HG02571 (cell line): ENCODE results near the gene ALG8.
"Not testable (repeated sequence)": the region's sequence is repeated elsewhere in the genome, so short reads cannot be mapped to it uniquely, and the experiment has no call there.

ENCODE experiments used
- ATAC-seq: cut with Tn5 transposase; IDR thresholded peaks from one replicate; pipeline ENCODE4 v1.9.1; 2021; ENCODE audit warnings: mild to moderate bottlenecking, moderate library complexity; ENCODE audit not compliant: unreplicated experiment

The ALG8 gene

DNA sequence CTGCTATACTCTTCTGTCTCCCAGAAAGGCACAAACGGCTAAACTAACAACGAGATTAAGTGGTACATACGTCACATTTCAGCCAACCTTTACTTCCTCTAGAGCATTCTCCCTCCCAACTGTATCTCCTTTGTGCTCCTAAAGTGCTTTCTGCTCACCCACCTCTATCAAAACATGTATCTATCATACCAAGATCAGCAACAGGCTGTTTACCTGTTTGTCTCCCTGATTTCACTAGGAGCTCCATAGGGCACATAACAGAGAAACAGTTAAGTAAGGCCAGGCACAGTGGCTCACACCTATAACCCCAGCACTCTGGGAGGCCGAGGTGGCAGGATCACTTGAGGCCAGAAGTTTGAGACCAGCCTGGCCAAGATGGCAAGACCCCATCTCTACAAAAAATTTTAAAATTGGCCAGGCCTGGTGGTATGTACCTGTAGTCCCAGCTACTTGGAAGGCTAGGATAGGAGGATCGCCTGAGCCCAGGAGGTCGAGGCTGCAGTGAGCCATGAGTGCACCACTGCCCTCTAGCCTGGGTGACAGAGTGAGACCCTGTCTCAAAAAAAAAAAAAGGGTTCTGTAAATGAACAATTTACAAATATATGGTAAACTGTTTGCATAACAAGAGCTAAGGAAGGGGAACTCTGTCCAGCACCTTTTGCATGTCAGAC lies 62.6 kb downstream of the ALG8 start:
- no peak for ATAC-seq

DNA sequence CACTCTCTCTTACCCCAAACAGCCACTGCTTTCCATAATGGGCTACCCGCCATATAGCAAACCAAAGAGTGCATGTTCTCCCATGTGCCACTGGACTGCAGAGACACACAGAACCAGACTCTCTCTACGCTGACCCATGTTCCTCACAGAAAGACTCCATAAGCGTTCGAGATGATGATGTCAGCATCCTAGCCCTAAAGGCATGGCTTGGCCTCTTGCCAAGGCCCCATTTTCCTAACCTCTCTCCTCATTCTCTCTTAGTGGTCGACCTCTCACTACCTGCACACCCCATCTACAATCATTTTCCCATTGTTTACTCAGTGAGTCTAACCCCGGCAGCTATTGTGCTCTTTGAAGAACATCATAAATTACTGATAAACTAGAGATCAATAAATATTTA lies 64.7 kb downstream of the ALG8 start:
- ATAC-seq: no peak

DNA sequence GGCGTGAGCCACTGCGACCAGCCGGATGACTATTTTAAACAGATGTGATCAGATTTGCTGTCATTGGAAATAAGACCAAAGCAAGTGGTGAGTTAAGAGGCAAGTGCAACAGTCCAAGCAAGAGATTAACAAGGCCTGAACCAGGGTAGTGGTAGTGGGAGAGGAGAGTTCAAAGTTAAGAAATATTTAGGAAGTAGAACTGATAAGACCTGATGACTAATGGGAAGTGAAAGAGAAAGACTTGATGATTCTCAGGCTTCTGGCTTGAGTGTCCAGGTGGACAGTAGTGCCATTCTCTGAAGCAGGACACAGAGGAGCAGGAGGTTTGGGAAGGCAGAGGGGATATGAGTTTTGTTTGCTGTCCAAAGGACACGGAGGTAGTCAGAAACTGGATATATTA lies 67.0 kb downstream of the ALG8 start:
- no peak for ATAC-seq

DNA sequence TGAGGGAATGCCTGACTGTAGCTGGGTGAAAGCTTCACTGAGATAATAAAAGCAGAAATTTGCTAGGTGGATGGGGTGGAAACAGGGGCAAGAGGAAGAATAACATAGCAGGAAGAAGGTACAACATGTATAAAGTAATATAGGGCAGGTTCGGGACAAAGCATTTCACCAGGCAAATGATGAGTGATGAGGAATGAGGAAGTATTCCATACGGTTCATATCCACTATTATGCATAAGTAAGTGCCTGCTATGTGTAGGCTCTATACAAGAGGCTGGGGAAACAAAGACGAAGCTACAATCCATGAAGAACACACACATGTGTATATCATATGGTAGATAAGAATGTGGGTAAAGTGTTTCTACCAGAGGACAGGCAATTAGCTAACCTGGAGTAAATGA lies 67.7 kb downstream of the ALG8 start:
- ATAC-seq: no peak

DNA sequence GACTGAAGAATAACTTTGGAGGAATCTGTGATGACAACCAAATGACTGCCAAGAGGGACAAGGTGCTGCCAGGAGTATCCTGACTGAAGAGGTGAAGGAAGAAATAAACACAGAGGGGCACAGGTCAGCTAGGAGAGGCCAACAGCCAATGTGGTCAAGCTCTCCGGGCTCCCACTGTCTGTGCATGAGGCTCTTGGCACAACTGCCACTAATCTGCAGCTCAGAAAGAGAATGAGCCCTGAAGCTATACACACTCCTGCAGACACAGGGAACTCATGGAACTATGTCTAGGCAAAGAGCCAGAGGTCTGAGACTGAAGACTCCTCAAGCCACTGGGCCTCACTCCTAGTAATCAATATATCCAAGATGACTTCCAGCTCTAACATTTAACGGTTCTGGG lies 68.8 kb downstream of the ALG8 start:
- no peak for ATAC-seq

DNA sequence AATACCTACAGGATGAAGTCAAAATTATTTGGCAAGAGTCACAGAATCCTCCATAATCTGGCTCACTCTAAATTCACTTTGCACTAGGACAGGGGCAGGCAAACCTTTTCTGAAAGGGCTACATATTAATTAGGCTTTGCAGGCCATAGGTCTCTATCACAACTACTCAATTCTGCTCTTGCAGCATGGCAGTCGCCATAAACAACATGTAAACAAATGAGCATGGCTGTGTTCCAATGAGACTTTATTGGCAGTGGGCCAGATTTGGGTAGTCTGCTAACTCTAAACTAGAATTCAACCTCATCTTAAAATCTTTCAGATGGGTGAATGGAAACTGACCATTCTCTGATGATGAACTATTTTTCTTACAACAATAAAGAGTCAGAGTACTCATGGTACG lies 70.0 kb downstream of the ALG8 start:
- ATAC-seq: no peak

DNA sequence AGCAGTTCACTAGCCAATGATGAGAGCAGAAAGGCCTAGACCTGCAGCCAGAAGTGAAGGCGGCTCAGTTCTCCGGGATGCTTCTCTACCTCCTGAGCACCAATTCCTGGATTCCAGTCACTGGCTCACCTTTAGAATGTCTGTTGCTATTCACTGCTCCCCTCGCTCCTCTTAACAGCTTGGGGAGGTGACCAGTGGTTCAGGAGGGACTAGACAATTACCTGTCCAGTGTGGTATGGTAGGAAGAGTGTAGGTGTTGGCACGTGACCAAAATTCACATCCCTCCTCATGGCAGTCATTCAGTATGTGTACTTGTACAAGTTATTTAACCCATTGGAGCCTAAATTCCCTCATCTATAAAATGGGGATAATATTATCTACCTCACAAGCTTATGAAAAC lies 71.7 kb downstream of the ALG8 start:
- ATAC-seq: no peak

DNA sequence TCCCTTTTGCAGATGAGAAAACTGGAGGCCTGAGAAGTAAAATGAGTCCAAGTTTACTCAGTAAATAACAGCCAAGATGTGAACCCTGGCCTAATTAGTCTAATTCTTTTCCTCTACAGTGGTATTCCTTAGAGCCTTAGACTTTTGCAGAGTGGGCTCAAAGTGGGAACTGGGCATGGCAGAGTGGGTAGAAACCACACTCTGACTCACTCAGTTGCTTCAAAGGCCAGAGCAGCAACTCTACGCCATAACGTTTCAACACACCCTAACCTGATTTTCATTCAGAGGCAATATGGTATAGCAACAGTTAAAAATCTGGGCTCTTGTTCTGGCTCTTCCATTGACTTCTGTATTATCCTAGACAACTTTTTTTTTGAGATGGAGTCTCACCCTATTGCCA lies 73.0 kb downstream of the ALG8 start:
- no peak for ATAC-seq

DNA sequence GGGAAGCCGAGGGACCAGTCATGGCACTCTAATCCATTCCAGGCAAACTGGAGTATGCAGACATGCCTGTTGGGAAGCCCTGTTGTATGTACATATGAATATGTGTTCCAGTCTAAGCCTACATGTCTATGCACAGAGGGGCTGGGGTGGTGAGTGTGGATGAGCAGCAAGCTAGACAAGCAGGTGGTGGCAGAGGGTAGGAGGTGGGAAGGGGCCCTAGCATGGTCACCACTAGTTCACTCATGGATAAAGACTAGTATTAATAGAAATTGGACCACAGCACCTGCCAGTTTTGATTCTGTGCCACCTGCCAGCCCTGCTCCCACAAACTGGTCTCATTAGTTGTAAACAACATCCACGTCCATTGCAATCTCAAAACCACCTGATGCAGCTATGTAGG lies 74.2 kb downstream of the ALG8 start:
- ATAC-seq: no peak

DNA sequence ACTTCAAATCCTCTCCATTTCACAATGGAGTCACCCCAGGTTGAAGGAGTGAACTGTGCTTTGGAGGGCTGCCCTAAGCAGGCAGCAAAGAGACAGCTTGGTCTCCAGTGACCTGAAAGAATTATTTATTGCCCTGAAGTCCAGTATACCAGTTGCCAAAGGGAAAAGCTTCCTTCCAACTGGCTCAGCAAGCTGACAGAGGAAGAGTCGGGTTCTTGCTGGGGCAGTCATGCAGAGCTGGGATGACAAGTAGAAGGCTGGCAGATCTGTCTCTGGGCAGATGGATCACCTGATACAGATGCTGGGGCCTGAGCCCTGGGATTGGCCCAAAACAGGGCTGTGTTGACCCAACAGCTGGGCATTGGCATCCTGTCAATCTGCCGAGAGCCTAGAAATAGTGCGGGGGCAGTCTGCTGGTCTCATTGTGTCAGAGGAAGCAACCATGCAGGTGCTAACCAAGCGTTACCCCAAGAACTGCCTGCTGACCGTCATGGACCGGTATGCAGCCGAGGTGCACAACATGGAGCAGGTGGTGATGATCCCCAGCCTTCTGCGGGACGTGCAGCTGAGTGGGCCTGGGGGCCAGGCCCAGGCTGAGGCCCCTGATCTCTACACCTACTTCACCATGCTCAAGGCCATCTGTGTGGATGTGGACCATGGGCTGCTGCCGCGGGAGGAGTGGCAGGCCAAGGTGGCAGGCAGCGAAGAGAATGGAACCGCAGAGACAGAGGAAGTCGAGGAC lies 75.8 kb downstream of the ALG8 start, which contains the start of gene THRSP:
TSS of gene THRSP (plus strand) at position 422 of the 742 bp plus-strand sequence. CDS start at position 443, 21 bp downstream.
- ATAC-seq: no peak

DNA sequence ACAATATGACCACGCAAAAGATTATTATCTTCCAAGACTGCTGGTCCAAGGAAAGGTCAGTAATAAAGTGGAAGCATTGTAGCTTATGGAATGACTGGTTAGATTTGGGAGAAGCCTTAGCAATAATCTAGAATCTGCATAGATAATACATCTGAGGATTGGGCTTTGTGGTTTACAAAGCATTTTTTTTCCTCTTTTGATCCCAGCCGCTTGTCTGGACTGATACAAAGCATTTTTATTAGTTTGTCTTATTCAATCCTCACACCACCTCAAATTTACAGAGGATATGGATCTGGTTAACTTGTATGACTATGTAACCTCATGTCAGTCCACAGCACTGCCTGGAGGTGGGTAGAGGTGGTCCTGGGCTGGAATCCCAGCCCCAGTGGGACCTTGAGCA lies 76.8 kb downstream of the ALG8 start:
- no peak for ATAC-seq

DNA sequence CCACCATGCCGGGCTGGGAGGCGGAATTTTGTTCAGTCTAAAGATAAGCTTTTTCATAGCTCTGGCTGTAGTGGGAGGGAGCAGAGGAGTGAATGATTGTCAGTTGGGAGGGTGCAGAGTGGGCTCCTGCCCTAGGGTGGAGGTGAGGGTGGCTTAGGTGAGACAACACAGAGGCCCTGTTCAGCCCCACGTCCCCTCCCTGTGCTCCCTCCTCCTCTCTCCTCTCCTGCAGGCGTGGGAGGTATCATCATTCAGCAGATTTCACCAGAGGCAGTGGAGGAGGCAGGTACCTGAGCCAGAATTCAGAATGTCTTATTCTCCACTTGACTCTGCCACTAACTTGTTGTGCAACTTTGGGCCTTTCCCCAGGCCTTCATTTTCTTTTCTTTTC lies 77.5 kb downstream of the ALG8 start:
- ATAC-seq: no peak

DNA sequence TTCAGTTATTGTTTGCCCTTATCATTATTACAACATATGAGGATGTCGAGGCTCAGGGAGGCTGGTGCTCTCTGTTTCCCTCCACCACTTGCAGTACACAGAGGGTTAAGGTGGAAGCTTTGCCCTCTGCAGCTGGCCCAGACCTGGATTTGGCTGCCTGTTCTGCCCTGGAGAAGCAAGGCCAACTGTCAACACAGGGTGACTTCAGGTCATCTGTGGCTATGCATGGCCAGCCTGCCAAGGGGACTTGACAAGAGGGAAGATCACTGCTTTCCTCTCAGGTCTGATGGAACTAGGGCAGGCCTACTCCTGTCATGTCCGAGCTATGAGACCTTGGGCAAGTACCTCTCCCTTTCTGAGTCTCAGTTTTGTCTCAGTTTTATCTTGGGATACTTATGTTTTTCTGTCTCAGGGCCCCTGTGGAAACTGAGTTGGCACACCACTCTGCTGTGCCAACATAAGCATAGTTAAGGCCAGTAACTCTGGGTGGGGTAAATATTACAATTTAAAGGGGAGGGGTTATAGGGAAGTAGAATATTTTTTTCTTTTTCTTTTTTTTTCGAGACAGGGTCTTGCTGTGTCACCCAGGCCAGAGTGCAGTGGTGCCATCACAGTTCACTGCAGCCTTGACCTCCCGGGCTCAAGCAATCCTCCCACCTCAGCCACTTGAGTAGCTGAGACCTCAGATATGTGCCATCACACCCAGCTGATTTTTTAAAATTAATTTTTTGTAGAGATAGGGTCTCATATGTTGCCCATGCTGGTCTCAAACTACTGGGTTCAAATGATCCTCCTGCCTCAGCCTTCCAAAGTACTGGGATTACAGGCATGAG lies 78.1 kb downstream of the ALG8 start:
- no peak for ATAC-seq

DNA sequence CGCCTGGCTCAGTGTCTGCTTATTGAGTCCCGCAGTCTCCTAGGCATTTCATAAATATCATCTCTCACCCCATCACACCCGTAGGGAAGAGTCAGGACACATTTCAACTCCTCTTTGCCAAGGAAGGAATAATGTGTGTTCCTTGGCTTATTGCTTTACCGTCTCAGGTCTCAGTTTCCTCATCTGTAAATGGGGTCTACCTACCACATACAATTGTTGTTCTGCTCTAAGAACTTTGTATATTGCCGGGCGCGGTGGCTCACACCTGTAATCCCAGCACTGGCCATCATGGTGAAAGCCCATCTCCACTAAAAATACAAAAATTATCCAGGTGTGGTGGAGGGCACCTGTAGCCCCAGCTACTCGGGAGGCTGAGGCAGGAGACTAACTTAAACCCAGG lies 78.9 kb downstream of the ALG8 start:
- no peak for ATAC-seq

DNA sequence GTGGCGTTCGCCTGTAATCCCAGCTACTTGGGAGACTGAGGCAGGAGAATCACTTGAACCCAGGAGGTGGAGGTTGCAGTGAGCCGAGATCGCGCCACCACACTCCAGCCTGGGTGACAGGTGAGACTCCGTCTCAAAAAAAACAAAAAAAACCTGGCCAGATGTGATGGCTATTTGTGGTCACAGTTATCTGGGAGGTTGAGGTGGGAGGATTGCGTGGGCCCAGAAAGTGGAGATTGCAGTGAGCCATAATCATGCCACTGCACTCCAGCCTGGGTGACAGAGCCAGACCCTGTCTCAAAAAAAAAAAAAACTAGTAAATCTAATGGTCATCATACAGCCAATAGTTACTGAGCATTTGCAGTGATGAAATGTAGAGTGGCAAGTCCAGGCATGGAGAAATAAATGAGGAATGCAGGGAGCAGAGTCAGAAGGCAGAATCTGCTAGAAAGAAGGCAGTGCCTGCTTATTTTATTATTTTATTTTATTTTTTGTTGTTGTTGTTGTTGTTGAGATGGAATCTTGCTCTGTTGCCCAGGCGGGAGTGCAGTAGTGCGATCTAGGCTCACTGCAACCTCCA lies 79.6 kb downstream of the ALG8 start:
- not testable (repeated sequence) for ATAC-seq

DNA sequence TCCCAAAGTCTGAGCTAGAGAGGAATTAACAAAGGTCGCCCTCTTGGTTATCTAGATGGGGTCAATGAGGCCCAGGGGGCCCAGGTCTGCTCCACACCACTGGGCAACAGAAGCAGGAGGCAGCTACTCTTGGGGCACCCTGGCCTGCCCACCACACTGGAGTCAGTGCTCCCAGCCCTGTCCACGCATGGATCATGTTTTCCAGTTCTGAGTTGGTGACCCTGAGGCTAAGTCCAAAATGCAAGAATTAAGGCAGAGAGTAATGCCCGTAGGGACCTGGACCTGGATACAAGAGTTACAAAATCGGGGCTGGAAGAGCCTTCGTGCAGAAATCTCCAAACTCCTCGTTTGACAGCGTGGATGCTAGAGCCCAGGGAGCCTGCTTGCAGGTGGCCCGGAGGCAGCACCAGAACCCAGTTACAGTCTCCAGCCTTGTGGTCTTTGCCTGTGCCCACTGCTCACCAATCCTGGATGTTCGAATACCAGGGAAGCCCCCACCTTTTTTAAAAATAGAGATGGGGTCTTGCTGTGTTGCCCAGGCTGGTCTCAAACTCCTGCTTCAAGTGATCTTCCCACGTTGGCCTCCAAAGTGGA lies 81.9 kb downstream of the ALG8 start:
- ATAC-seq: no peak

DNA sequence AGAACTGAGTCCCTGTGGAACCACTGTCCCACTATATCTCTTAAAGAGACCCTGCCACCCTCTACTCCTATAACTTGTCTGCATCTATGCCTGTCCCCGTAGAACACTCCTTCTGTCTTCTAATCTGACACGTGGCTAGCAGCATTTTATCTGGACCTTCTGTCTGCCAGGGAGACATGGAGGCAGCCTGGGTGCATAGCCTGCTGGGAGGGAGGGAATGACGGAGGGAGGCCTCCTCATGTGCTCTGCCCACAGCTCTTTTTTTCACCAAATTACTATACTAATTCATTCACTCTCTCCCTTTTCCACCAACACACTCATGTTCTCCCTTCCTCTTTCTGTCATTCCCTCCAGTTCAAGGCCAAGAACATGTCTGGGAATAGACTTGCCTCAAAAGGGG lies 83.3 kb downstream of the ALG8 start:
- ATAC-seq: no peak

DNA sequence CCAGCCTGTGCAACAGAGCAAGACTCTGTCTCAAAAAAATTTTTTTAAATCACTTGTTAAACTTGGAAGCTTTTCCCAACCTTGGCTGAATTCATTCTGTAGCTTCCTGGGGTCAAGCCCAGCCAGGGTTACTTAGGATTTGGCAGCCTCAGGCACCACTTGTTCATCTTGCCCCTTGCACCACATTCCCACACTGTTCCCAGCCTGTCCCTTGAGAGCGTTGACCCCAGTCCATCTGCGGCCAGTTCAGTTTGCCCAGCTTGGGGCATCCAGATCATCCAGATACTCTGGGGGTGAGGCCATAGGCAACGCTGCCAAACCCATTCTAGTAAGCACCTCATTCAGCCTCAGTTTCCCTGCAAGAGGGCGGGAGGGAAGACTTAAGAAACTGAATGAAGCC lies 84.5 kb downstream of the ALG8 start:
- no peak for ATAC-seq

DNA sequence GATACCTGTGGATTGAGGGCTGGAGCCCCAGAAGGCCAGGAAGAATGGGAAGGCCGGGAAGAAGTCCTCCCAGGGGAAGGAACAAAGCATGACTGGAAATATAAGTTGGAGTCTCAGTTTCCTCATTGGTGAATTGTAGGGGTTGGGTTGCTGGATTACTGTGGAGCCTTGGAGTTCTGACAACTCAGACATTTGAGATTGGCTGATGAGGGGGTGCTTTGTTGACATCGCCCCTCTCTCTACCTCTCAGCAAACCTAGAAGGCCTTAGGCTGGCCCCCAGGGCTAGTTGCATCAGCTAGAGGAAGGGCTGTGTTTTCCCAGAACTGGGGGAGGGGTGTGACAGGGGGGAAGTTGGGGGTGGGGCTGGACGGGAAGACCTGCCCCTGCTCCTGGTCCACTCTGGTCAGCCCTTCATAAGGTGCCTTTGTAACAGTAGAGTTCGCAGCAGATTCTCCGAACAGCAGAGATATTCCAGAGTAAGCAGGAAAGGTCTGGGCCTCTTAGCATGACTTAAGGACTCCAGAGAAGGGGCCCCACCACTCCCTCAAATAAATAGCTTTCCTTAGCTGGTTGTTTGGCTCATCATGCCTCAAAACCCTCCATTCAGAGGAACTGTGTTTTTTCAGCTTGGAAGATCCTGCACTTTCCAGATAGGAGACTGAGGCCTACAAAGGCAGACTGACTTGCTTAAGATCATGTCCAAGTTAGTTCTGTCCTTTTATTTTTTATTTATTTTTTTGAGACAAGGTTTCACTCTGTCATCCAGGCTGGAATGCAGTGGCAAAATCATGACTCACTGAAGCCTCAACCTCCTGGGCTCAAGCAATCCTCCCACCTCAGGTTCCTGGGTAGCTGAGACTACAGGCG lies 88.2 kb downstream of the ALG8 start:
- ATAC-seq: no peak
